Raji (cell line): ENCODE measurements around the gene BATF.

ENCODE experiments used
- POLR2A ChIP-seq: IDR thresholded peaks from 2 replicates; pipeline ENCODE4 v1.6.1; 2011; ENCODE audit warnings: low read depth, low read length, control low read depth; ENCODE audit not compliant: insufficient read depth

Gene BATF

GRCh38 chr14:75559451-75560222, 37.4 kb downstream of the BATF start:
- no peak for TF ChIP-seq POLR2A

DNA sequence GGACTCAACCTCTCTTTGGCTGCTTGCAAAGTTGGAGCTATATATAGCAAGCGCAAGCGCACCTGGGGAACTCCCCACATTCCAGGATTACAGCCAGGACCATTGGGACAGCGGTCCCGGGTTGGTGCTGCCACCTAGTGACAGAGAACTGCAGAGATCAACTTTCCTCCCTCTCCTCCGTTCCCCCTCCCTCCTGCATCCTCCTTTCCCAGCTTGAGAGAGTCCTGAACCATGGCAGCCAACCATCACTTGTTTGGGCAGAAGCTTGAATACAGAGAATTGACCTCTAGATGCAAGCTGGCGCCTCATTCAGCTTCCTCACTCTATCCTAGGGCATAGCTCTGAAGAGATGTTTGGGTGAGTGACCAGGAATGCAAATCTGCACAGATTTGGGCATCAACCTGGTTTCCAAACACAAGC, 38.8 kb downstream of the BATF start:
- TF ChIP-seq POLR2A = no peak

GRCh38 chr14:75562089-75562488, 39.8 kb downstream of the BATF start:
- TF ChIP-seq POLR2A = no peak

DNA sequence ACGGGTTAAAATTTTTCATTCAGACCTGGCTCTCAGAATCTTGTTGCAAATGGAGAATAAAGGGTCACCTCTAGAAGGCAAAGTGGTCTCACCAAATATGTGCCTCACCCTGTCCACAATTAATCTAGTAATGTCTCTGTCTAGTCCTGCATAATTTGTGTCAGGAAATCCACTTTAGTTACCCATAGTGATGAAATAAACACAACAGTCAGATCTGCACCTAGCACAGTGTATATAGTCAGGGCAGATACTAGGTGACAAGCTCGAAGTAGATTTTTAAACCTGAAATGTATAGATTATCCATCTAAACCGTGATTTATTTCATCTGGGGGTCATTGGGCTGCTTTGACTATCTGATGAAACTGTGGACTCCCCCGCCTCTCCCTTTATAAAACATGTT, 40.2 kb downstream of the BATF start:
- no peak for TF ChIP-seq POLR2A

- no peak for TF ChIP-seq POLR2A
Observed at GRCh38 chr14:75563931-75564330, 41.7 kb downstream of the BATF start.

DNA sequence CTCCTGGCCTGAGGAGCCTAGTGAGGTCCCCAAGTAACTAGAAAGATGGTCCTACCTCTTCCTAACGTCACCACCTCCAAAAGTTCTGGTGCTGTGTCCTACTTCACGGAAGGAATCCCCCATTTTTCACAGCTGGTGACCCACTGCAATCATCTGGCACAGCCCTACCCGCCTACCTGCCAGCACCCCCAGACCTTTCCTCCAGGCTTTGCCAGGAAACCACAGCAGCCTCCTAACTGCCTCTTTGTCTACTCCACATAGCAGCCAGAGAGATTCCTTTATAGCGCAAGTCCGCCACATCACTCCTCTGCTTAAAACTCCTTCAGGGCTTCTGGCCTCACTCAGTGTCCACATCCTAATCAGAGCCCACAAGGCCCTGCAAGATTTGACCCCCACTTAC, 42.8 kb downstream of the BATF start:
- no peak for TF ChIP-seq POLR2A

- no peak for TF ChIP-seq POLR2A
Observed at GRCh38 chr14:75566321-75566720, 44.1 kb downstream of the BATF start.

DNA sequence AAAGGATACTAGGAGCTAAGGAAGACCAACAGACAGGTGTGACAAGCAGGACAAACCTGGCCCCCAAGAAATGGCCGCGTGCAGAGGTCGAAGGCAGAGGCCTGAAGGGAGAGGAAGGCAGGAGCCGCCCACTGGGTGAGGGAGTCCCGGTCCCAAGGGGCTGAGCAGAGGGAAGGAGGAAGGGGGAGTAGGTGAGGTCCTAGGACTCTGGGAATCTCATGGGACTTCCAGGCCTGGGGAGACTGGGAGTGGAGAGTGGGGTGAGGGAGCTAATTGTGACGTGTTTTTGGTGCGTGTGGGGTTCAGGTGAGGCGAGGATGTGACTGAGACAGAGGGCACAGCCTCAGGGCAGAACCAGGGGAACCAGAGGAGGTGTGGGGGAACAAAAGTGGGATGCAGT, 44.5 kb downstream of the BATF start:
- no peak for TF ChIP-seq POLR2A

DNA sequence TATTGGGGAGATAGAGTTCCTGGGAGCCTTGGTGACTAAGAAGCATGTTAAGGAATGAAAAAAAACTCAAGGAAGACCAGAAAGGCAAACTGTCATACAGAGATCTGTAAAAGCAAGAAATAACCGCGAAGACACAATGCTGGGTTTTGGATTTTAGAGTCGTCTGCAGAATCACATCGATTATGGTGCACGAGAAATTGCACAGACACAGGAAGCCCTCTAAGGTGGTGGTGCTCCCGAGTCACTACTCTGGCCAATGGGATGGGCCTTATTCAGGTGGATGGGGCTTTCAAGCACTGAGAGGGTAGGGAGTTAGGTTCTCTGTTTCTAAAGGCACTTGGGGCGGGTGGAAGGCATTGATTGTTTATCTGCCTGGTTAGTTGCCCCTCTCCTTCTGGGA, 45.9 kb downstream of the BATF start:
- no peak for TF ChIP-seq POLR2A

GRCh38 chr14:75568791-75569190, 46.5 kb downstream of the BATF start:
- TF ChIP-seq POLR2A = no peak

- TF ChIP-seq POLR2A = no peak
Observed at GRCh38 chr14:75570797-75571196, 48.5 kb downstream of the BATF start.

GRCh38 chr14:75572104-75572503, 49.8 kb downstream of the BATF start:
- no peak for TF ChIP-seq POLR2A

DNA sequence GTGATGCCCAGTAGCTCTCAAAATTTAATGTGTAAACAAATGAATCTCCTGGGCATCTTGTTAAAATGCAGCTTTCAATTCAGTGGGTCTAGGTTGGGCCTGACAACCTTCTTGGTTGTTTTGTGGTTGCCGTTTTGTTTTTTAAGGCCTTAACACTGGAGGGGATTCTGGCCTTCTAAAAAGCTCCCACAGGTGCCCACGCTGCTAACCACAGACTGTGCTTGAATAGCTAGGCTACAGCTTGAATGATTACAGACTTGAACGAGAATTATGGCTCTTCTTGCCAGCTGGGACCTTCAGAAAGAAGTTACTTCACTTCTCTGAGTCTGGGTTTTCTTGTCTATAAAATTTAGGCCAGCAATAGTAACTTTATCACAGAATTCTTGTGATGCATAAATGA, 54.8 kb downstream of the BATF start:
- TF ChIP-seq POLR2A = no peak

- no peak for TF ChIP-seq POLR2A
Observed at GRCh38 chr14:75577729-75578101, 55.4 kb downstream of the BATF start.

- TF ChIP-seq POLR2A = no peak
Observed at GRCh38 chr14:75578102-75578785, 56.0 kb downstream of the BATF start, which contains the start of gene FLVCR2. TSS of gene FLVCR2 (plus strand) at chr14:75578620. CDS start at chr14:75578973, 353 bp downstream.

- no peak for TF ChIP-seq POLR2A
Observed at GRCh38 chr14:75578786-75579337, 56.6 kb downstream of the BATF start.

GRCh38 chr14:75579338-75579864, 57.1 kb downstream of the BATF start:
- TF ChIP-seq POLR2A = no peak

DNA sequence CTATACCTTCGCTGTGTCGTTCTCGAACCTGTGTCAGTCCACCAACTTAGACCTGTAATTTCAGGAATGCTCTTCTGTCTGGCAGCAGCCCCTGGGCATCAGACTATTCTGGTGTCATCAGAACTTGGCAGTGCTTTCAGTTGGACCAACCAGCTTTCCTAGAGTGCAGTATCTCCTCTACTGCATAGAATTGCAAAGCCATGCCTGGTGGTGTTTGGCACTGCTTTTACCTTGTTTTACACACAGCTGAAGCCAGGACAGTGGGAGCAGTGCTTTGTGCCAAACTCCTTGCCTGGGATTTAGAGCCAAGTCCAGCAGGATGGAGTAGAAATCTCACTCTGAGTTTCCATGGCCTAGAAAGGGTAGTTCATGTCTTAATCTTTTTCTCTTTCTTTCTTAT, 57.6 kb downstream of the BATF start:
- no peak for TF ChIP-seq POLR2A
